K562 (cell line): ENCODE results near the gene DNASE1L2. TPM values are rescaled to one million over a fixed set of nuclear protein-coding genes. Genes with fewer than 3 reads are reported as not detected.

ENCODE experiments used
- CC2D1A ChIP-seq: fragments of 450-650 bp; IDR thresholded peaks from 2 replicates; pipeline ENCODE4 v1.6.1; 2017; ENCODE audit warnings: mild to moderate bottlenecking
- CHD7 ChIP-seq: fragments of 200-600 bp; sonication (generic); IDR thresholded peaks from one replicate; pipeline ENCODE4 v1.6.1; 2012; ENCODE audit warnings: mild to moderate bottlenecking, low read depth, low read length, inconsistent platforms
- FOXJ3 ChIP-seq: sonication (generic); formaldehyde crosslinking; IDR thresholded peaks from 2 replicates; pipeline ENCODE4 v1.4.0; 2020; ENCODE audit warnings: mild to moderate bottlenecking, missing genetic modification reagents
- LCOR ChIP-seq: sonication (generic); formaldehyde crosslinking; IDR thresholded peaks from 2 replicates; pipeline ENCODE4 v1.8.0; 2022; ENCODE audit warnings: mild to moderate bottlenecking, missing genetic modification reagents
- MYBL2 ChIP-seq, 2 experiments: fragments of 450-650 bp in 1 of 2; sonication (generic) in 1 of 2; formaldehyde crosslinking in 1 of 2; IDR thresholded peaks; 2 replicates each; pipeline versions ENCODE4 v1.6.1 to v1.8.1; 2017 to 2022; ENCODE audit warnings: borderline replicate concordance in 1 of 2, inconsistent platforms in 1 of 2, low read depth in 1 of 2, mild to moderate bottlenecking in 1 of 2, missing genetic modification reagents in 1 of 2, moderate library complexity in 1 of 2
- TAF7 ChIP-seq: fragments of 450-650 bp; IDR thresholded peaks from 2 replicates; pipeline ENCODE4 v1.6.1; 2016; ENCODE audit warnings: missing genetic modification characterization, missing compliant biosample characterization
- TGIF2 ChIP-seq: sonication (generic); formaldehyde crosslinking; IDR thresholded peaks from 2 replicates; pipeline ENCODE4 v1.8.1; 2022; ENCODE audit warnings: mild to moderate bottlenecking, missing genetic modification reagents, moderate library complexity
- THRAP3 ChIP-seq: fragments of 450-650 bp; IDR thresholded peaks from 2 replicates; pipeline ENCODE4 v1.6.1; 2016; ENCODE audit warnings: mild to moderate bottlenecking, inconsistent platforms, borderline replicate concordance
- ZNF384 ChIP-seq: IDR thresholded peaks from 2 replicates; pipeline ENCODE4 v1.6.1; 2012; ENCODE audit warnings: low read depth, low read length, improper control_type of control experiment
- ZNF785 ChIP-seq: fragments of 250-450 bp; sonication (Bioruptor Pico); IDR thresholded peaks from 2 replicates; pipeline ENCODE4 v1.4.0; 2020; ENCODE audit warnings: mild to moderate bottlenecking
- polyA plus RNA-seq, 8 experiments: library from polyadenylated mRNA; depleted of rRNA in 4 of 8; stranded (reverse) in 5 of 8; unstranded in 3 of 8; fragments of >200 nt; fragmentation: Nextera tagmentation in 2 of 8; fragmentation: Illumina TruSeq in 1 of 8; extraction: Ambion mirVana in 2 of 8; extraction: Trizol in 1 of 8; gene quantifications; 2 replicates each; pipeline versions ENCODE4 v1.2.1 to v1.2.3, GENCODE V29; 2011 to 2014; ENCODE audit warnings: inconsistent platforms in 1 of 8, missing spikeins in 1 of 8
- total RNA-seq, 7 experiments: library from RNA; depleted of rRNA in 6 of 7; stranded (reverse); fragments of >200 nt in 6 of 7; fragmentation: Illumina TruSeq in 2 of 7; extraction: Trizol in 2 of 7; gene quantifications; 2 replicates each; pipeline versions ENCODE4 v1.2.1 to v1.2.3, GENCODE V29; 2011 to 2021; ENCODE audit warnings: low replicate concordance in 1 of 7
- TF ChIP-seq, protein P1 (sequence below): fragments of 200-800 bp; sonication (Bioruptor generic); IDR thresholded peaks from 2 replicates; pipeline ENCODE4 v1.6.1; 2016; ENCODE audit warnings: missing genetic modification characterization, missing compliant biosample characterization

The DNASE1L2 gene
- total and polyA plus RNA-seq, 9 of the 15 experiments (the other 6 are each of a cell fraction or from before 2014, with no cell fraction given): 0.08 to 2.7 (median 1.7) TPM; not detected in 1

- TF ChIP-seq LCOR: 0 out of 2 replicates have a peak, but pooled peaks have one; percentile 56
- no peak for TF ChIP-seq THRAP3
- 0 out of 2 replicates have a peak, but pooled peaks have one; percentile 9 for TF ChIP-seq TAF7 (tag)
- no peak for TF ChIP-seq CHD7
- TF ChIP-seq, protein P1, sequence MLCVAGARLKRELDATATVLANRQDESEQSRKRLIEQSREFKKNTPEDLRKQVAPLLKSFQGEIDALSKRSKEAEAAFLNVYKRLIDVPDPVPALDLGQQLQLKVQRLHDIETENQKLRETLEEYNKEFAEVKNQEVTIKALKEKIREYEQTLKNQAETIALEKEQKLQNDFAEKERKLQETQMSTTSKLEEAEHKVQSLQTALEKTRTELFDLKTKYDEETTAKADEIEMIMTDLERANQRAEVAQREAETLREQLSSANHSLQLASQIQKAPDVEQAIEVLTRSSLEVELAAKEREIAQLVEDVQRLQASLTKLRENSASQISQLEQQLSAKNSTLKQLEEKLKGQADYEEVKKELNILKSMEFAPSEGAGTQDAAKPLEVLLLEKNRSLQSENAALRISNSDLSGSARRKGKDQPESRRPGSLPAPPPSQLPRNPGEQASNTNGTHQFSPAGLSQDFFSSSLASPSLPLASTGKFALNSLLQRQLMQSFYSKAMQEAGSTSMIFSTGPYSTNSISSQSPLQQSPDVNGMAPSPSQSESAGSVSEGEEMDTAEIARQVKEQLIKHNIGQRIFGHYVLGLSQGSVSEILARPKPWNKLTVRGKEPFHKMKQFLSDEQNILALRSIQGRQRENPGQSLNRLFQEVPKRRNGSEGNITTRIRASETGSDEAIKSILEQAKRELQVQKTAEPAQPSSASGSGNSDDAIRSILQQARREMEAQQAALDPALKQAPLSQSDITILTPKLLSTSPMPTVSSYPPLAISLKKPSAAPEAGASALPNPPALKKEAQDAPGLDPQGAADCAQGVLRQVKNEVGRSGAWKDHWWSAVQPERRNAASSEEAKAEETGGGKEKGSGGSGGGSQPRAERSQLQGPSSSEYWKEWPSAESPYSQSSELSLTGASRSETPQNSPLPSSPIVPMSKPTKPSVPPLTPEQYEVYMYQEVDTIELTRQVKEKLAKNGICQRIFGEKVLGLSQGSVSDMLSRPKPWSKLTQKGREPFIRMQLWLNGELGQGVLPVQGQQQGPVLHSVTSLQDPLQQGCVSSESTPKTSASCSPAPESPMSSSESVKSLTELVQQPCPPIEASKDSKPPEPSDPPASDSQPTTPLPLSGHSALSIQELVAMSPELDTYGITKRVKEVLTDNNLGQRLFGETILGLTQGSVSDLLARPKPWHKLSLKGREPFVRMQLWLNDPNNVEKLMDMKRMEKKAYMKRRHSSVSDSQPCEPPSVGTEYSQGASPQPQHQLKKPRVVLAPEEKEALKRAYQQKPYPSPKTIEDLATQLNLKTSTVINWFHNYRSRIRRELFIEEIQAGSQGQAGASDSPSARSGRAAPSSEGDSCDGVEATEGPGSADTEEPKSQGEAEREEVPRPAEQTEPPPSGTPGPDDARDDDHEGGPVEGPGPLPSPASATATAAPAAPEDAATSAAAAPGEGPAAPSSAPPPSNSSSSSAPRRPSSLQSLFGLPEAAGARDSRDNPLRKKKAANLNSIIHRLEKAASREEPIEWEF (CRISPR knock-in tag): no peak
- TF ChIP-seq CC2D1A: no peak
- no peak for TF ChIP-seq FOXJ3 (CRISPR knock-in tag)
- TF ChIP-seq ZNF384: no peak
- TF ChIP-seq MYBL2 (IDR thresholded peaks at IDR 0.05; ENCODE audit: low read depth): no peak
- no peak for TF ChIP-seq MYBL2 (CRISPR knock-in tag; IDR thresholded peaks at IDR 0.05; ENCODE audit: borderline replicate concordance)
- no peak for TF ChIP-seq TGIF2 (CRISPR knock-in tag)
- TF ChIP-seq ZNF785 (CRISPR knock-in tag): no peak
Observed at GRCh38 chr16:2223221-2223941, 12.9 kb upstream of the DNASE1L2 start, which contains the start of gene E4F1 (continued).
